NB4 (cell line): ENCODE data around the gene RBM6.

Source experiments
- DNase-seq: peaks from one replicate; pipeline ENCODE4 v3.0.0; 2010; ENCODE audit warnings: low read depth
- H3K4me3 ChIP-seq: one replicate; pipeline ENCODE4 v1.5.1; 2011; ENCODE audit warnings: mild to moderate bottlenecking, low read depth, low read length, moderate library complexity
- CTCF ChIP-seq: IDR thresholded peaks from one replicate; pipeline ENCODE4 v1.5.1; 2012; ENCODE audit warnings: low read depth, low read length
- MYC ChIP-seq: IDR thresholded peaks from 2 replicates; pipeline ENCODE4 v1.6.1; 2011; ENCODE audit warnings: low read depth, low read length
- POLR2A ChIP-seq: IDR thresholded peaks from 2 replicates; pipeline ENCODE4 v1.6.1; 2011; ENCODE audit warnings: mild to moderate bottlenecking; ENCODE audit not compliant: insufficient read length; ENCODE audit errors: extremely low read depth
- TF ChIP-seq, protein P1 (sequence below): IDR thresholded peaks from 2 replicates; pipeline ENCODE4 v1.6.1; 2011; ENCODE audit warnings: low read depth, low read length

Gene RBM6, protein sequence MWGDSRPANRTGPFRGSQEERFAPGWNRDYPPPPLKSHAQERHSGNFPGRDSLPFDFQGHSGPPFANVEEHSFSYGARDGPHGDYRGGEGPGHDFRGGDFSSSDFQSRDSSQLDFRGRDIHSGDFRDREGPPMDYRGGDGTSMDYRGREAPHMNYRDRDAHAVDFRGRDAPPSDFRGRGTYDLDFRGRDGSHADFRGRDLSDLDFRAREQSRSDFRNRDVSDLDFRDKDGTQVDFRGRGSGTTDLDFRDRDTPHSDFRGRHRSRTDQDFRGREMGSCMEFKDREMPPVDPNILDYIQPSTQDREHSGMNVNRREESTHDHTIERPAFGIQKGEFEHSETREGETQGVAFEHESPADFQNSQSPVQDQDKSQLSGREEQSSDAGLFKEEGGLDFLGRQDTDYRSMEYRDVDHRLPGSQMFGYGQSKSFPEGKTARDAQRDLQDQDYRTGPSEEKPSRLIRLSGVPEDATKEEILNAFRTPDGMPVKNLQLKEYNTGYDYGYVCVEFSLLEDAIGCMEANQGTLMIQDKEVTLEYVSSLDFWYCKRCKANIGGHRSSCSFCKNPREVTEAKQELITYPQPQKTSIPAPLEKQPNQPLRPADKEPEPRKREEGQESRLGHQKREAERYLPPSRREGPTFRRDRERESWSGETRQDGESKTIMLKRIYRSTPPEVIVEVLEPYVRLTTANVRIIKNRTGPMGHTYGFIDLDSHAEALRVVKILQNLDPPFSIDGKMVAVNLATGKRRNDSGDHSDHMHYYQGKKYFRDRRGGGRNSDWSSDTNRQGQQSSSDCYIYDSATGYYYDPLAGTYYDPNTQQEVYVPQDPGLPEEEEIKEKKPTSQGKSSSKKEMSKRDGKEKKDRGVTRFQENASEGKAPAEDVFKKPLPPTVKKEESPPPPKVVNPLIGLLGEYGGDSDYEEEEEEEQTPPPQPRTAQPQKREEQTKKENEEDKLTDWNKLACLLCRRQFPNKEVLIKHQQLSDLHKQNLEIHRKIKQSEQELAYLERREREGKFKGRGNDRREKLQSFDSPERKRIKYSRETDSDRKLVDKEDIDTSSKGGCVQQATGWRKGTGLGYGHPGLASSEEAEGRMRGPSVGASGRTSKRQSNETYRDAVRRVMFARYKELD

GRCh38 chr3:49939858-49940666, at the start of gene RBM6:
Gene RBM6, plus strand, starts transcription at chr3:49940150. Its CDS starts 22,492 bp downstream, at chr3:49962642.
- peak; percentile 99 for DNase-seq
- peak within 1 kb of the TSS; percentile 81 for H3K4me3 ChIP-seq
- TF ChIP-seq POLR2A (peak; percentile 88), CTCF (no peak), MYC (peak; percentile 85)
- TF ChIP-seq, protein P1, sequence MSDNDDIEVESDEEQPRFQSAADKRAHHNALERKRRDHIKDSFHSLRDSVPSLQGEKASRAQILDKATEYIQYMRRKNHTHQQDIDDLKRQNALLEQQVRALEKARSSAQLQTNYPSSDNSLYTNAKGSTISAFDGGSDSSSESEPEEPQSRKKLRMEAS, result peak; percentile 91

DNA sequence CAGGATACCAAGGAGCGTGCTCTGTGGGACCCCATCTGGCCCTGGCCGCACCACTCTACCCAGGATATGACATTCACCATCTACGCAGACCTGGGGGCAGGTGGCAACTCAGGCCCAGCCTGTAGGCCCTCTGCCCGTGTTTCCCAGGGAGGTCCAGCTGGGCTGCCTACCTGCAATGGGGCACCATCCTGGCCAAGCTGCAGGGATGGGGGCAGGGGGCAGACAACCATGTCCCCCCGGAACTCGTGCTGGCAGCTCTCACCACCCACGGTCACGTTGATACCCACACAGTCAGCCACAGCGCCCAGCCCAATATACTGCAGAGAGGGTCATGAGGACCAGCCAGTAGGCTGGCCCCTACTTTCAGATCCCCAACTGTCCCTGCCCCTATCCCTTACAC, 44.2 kb upstream of the RBM6 start:
- no peak overlapping the region for H3K4me3 ChIP-seq
- no peak for DNase-seq
- no peak for TF ChIP-seq MYC
- TF ChIP-seq CTCF, result no peak
- TF ChIP-seq POLR2A, result no peak
- TF ChIP-seq, protein P1, result no peak

DNA sequence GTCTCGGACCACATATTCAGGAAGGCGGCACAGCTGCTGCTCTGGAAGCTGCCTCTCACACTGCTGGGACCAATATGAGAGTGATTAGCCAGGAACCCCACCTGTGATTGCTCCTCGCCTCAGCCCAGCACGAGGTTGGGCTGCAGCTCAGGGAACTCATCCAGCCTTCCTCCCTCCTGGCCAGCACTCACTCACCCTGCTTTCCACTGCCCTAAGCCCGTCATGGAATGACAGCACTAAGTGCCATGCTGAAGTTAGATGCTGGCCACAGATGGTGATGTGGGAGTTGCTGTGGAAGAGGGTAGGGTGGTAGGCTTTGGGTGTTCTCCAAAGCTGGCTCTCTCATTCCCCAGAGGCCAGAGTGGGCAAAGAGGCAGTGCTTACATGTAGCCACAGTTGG, 43.6 kb upstream of the RBM6 start:
- no peak overlapping the region for H3K4me3 ChIP-seq
- TF ChIP-seq, protein P1, result no peak
- TF ChIP-seq MYC, result no peak
- no peak for TF ChIP-seq POLR2A
- TF ChIP-seq CTCF, result no peak
- no peak for DNase-seq

DNA sequence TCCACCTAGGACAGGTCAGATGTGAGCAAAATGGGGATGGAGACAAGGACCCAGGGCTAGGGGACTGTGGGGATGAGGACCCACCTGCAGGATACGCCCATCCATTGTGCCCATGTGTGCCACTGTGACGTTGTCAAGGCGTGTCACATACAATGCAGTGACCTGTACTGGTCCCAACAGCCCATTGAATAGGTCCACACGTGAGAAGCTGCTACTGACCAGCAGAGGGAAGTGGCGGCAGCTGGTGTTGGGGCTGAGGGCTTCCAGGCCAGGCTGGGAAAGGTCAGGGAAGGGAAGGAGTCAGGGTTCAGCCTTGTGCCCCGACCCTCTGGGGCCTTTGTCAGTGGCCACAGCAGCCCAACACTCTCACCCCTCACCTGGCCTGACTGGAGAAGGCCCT, 41.0 kb upstream of the RBM6 start:
- H3K4me3 ChIP-seq, result no peak overlapping the region
- no peak for DNase-seq
- TF ChIP-seq POLR2A (no peak), MYC (no peak), CTCF (no peak)
- TF ChIP-seq, protein P1, result no peak

DNA sequence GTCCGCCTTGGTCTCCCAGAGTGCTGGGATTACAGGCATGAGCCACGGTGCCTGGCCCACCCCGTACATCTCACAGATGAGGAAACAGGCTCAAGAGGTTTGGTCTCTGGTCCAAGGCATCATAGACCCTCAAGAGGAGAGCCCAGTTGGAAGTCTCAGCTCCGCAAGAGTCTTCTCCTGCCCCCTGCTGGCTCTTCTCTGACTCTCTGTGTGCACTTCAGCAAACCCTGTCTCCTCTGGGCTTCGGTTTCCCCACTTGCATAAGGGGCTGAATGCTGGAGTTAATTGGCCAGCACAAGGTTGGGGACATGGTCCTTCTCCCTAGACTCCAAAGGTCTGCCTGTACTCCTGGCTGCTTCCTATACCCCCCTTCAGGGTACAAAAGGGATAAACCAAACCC, 40.1 kb upstream of the RBM6 start:
- no peak overlapping the region for H3K4me3 ChIP-seq
- TF ChIP-seq, protein P1, result no peak
- peak; percentile 63 for TF ChIP-seq CTCF
- peak; percentile 77 for DNase-seq
